Measurements from ENCODE around the gene VENTX.

The VENTX gene

GRCh38 chr10:133279326-133280226 is 41.9 kb downstream of the VENTX start:
- Histone ChIP-seq H3K36me3 (ENCODE audit: control insufficient read depth, insufficient read depth, low read length, severe bottlenecking) (peaks cover 49% of the 10 kb centered on the region), H3K27me3 (replicated peaks; ENCODE audit: control insufficient read depth, insufficient read depth, low read length) (peaks cover 8% of the 10 kb centered on the region), H3K4me1 (ENCODE audit: control insufficient read depth, insufficient read depth, low read length) (no peaks in the 10 kb centered on the region), H3K9ac (ENCODE audit: low read length) (no peak overlapping the region), H3K9me3 (ENCODE audit: control insufficient read depth, low read length) (no peaks in the 10 kb centered on the region), H3K4me3 (ENCODE audit: low read length) (no peak overlapping the region)
- no peak for DNase-seq (ENCODE audit: low read depth)

DNA sequence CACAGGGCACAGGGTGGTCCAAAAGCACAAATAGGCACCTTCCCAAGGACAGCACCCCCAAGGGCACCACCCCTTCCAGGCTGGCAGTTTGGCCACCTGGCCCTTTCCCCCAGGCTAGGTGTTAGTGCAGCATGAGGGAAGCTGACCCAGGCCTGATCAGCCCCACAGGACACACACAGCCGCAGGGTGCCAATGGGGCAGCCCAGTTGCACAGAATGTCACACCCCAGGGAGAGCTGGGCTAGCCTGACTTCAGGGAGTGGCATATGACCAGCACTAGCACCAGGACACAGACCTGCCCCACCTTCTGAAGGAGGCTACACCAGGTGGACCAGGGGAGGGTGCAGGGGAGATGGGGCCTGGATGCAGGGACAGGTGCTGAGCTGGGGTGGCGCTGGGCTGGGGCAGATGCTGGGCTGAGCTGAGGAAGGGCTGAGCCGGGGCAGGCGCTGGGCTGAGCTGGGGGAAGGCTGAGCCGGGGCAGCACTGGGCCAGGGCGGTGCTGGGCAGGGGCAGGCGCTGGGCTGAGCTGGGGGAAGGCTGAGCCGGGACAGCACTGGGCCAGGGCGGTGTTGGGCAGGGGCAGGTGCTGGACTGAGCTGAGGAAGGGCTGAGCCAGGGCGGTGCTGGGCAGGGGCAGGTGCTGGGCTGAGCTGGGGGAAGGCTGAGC is 42.9 kb downstream of the VENTX start:
- no peak for DNase-seq (ENCODE audit: low read depth)
- H3K4me1 ChIP-seq (ENCODE audit: control insufficient read depth, insufficient read depth, low read length) = no peaks in the 10 kb centered on the region
- peaks cover 58% of the 10 kb centered on the region for H3K36me3 ChIP-seq (ENCODE audit: control insufficient read depth, insufficient read depth, low read length, severe bottlenecking)
- H3K9ac ChIP-seq (ENCODE audit: low read length) = no peak overlapping the region
- peaks cover 8% of the 10 kb centered on the region for H3K27me3 ChIP-seq (replicated peaks; ENCODE audit: control insufficient read depth, insufficient read depth, low read length)
- no peak overlapping the region for H3K4me3 ChIP-seq (ENCODE audit: low read length)
- no peaks in the 10 kb centered on the region for H3K9me3 ChIP-seq (ENCODE audit: control insufficient read depth, low read length)

DNA sequence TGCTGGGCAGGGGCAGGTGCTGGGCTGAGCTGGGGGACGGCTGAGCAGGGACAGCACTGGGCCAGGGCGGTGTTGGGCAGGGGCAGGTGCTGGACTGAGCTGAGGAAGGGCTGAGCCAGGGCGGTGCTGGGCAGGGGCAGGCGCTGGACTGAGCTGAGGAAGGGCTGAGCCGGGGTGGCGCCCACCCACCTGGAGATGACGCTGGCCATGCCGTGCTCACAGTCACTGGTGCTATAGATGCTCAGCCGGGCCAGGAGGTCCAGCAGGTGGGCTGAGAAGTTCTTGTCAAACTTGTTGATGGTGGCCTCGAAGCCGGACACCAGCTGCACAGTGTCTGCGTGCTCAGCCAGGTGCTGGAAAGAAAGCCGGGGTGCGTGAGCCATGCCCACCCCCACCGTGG is 43.4 kb downstream of the VENTX start:
- Histone ChIP-seq H3K4me3 (ENCODE audit: low read length) (no peak overlapping the region), H3K4me1 (ENCODE audit: control insufficient read depth, insufficient read depth, low read length) (no peaks in the 10 kb centered on the region), H3K9me3 (ENCODE audit: control insufficient read depth, low read length) (no peaks in the 10 kb centered on the region), H3K27me3 (replicated peaks; ENCODE audit: control insufficient read depth, insufficient read depth, low read length) (peaks cover 4% of the 10 kb centered on the region), H3K9ac (ENCODE audit: low read length) (no peak overlapping the region), H3K36me3 (ENCODE audit: control insufficient read depth, insufficient read depth, low read length, severe bottlenecking) (peaks cover 64% of the 10 kb centered on the region)
- no peak for DNase-seq (ENCODE audit: low read depth)

DNA sequence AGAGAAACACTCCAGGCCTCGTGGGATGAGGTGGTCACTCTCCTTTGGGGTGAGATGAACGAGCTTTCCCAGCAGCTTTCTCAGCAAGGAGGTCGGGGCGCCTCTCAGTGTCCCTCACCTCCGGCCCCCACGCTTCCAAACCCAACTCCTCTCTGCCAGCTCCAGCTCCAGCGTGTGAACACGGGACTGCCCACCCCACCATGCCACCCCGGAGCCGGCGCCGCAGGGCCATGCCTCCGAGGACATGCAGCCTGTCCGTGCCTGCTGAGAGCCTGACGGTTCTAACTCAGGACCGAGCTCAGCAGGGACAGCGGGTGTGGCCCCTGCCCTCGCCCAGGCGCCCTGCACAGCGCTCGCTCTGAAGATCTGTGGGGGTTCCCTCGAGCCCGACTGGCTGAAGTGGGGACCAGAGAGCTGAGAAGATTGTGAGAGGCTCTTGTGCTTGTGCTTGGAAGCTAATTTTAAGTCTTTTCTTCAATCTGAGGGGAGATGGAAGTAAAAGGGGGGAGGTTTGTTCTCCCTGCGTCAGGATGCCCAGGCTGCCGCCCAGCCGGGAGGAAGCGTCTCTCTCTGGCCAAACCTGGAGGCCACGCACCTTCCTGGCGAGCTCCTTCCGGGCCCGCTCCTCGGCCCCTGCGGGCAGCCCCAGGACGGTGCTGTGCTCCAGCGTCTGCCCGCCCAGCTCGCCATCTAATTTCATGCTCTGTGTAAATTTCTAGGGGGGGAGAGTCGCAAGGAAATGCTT is 44.1 kb downstream of the VENTX start:
- H3K4me1 ChIP-seq (ENCODE audit: control insufficient read depth, insufficient read depth, low read length) = no peaks in the 10 kb centered on the region
- DNase-seq (ENCODE audit: low read depth) = no peak
- H3K27me3 ChIP-seq (replicated peaks; ENCODE audit: control insufficient read depth, insufficient read depth, low read length) = no peaks in the 10 kb centered on the region
- H3K4me3 ChIP-seq (ENCODE audit: low read length) = no peak overlapping the region
- peaks cover 71% of the 10 kb centered on the region for H3K36me3 ChIP-seq (ENCODE audit: control insufficient read depth, insufficient read depth, low read length, severe bottlenecking)
- no peak overlapping the region for H3K9ac ChIP-seq (ENCODE audit: low read length)
- H3K9me3 ChIP-seq (ENCODE audit: control insufficient read depth, low read length) = no peaks in the 10 kb centered on the region

- Histone ChIP-seq H3K4me1 (ENCODE audit: control insufficient read depth, insufficient read depth, low read length) (no peaks in the 10 kb centered on the region), H3K9ac (ENCODE audit: low read length) (no peak overlapping the region), H3K27me3 (replicated peaks; ENCODE audit: control insufficient read depth, insufficient read depth, low read length) (no peaks in the 10 kb centered on the region), H3K36me3 (ENCODE audit: control insufficient read depth, insufficient read depth, low read length, severe bottlenecking) (peaks cover 79% of the 10 kb centered on the region), H3K9me3 (ENCODE audit: control insufficient read depth, low read length) (no peaks in the 10 kb centered on the region), H3K4me3 (ENCODE audit: low read length) (no peak overlapping the region)
- no peak for DNase-seq (ENCODE audit: low read depth)
These were observed 45.3 kb downstream of the VENTX start for GRCh38 chr10:133282846-133283390.

DNA sequence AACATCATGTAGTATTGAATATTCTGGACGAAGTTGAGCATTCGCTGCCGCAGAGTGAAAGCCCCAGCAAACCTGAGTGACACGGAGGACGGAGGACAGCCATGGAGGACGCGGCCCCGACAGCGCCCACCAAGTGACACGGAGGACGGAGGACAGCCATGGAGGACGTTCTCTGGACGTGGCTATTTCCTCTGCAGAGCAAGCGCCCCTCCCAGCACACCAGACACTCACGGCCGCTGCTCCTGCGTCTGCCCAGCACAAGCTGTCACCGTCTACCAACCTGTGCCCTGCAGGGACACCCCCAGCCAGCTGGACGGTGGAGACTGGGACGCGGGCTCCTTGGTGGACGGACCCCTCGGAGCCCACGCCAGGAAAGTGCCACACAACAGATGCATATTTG is 46.3 kb downstream of the VENTX start:
- Histone ChIP-seq H3K9me3 (ENCODE audit: control insufficient read depth, low read length) (no peaks in the 10 kb centered on the region), H3K36me3 (ENCODE audit: control insufficient read depth, insufficient read depth, low read length, severe bottlenecking) (peaks cover 89% of the 10 kb centered on the region), H3K4me3 (ENCODE audit: low read length) (no peak overlapping the region), H3K9ac (ENCODE audit: low read length) (no peak overlapping the region), H3K4me1 (ENCODE audit: control insufficient read depth, insufficient read depth, low read length) (no peaks in the 10 kb centered on the region), H3K27me3 (replicated peaks; ENCODE audit: control insufficient read depth, insufficient read depth, low read length) (no peaks in the 10 kb centered on the region)
- no peak for DNase-seq (ENCODE audit: low read depth)

- no peaks in the 10 kb centered on the region for H3K9me3 ChIP-seq (ENCODE audit: control insufficient read depth, low read length)
- no peaks in the 10 kb centered on the region for H3K4me1 ChIP-seq (ENCODE audit: control insufficient read depth, insufficient read depth, low read length)
- DNase-seq (ENCODE audit: low read depth) = no peak
- H3K27me3 ChIP-seq (replicated peaks; ENCODE audit: control insufficient read depth, insufficient read depth, low read length) = no peaks in the 10 kb centered on the region
- no peak overlapping the region for H3K9ac ChIP-seq (ENCODE audit: low read length)
- H3K4me3 ChIP-seq (ENCODE audit: low read length) = no peak overlapping the region
- peaks cover 95% of the 10 kb centered on the region for H3K36me3 ChIP-seq (ENCODE audit: control insufficient read depth, insufficient read depth, low read length, severe bottlenecking)
These were observed 47.6 kb downstream of the VENTX start for GRCh38 chr10:133285217-133285616.

- H3K36me3 ChIP-seq (ENCODE audit: control insufficient read depth, insufficient read depth, low read length, severe bottlenecking) = peaks cover 92% of the 10 kb centered on the region
- H3K4me3 ChIP-seq (ENCODE audit: low read length) = no peak overlapping the region
- no peak for DNase-seq (ENCODE audit: low read depth)
- no peaks in the 10 kb centered on the region for H3K4me1 ChIP-seq (ENCODE audit: control insufficient read depth, insufficient read depth, low read length)
- no peak overlapping the region for H3K9ac ChIP-seq (ENCODE audit: low read length)
- H3K27me3 ChIP-seq (replicated peaks; ENCODE audit: control insufficient read depth, insufficient read depth, low read length) = no peaks in the 10 kb centered on the region
- no peaks in the 10 kb centered on the region for H3K9me3 ChIP-seq (ENCODE audit: control insufficient read depth, low read length)
These were observed 48.7 kb downstream of the VENTX start for GRCh38 chr10:133286366-133286765.

DNA sequence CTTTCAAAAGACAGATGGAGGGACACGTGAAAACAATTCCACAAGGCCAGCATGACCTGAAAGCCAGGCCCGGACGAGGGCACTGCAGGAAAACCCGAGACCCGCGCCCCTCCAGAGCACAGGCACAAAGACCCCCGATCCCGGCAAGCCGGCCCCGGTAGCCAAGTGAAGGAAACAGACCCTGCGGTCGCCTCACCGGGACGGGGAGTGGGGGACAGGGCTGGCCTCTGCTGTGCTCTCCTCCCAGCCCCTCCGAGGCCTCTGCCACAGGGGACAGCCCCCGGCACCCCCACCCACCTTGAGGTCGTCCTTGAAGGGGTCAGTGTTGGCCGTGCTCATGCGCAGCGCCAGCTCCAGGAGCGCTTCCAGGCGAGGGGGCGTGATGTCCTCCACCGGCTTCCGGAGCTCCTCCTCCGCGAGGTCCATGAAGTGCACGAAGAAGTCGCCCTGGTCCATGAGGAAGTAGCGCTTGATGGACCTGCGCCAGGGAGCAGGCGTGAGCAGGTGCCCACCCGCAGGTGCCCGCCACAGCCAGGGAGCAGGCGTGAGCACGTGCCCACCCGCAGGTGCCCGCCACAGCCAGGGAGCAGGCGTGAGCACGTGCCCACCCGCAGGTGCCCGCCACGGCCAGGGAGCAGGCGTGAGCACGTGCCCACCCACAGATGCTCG is 50.3 kb downstream of the VENTX start:
- Histone ChIP-seq H3K27me3 (replicated peaks; ENCODE audit: control insufficient read depth, insufficient read depth, low read length) (no peaks in the 10 kb centered on the region), H3K4me3 (ENCODE audit: low read length) (no peak overlapping the region), H3K4me1 (ENCODE audit: control insufficient read depth, insufficient read depth, low read length) (peaks cover 3% of the 10 kb centered on the region), H3K9me3 (ENCODE audit: control insufficient read depth, low read length) (no peaks in the 10 kb centered on the region), H3K9ac (ENCODE audit: low read length) (no peak overlapping the region), H3K36me3 (ENCODE audit: control insufficient read depth, insufficient read depth, low read length, severe bottlenecking) (peaks cover 86% of the 10 kb centered on the region)
- no peak for DNase-seq (ENCODE audit: low read depth)

DNA sequence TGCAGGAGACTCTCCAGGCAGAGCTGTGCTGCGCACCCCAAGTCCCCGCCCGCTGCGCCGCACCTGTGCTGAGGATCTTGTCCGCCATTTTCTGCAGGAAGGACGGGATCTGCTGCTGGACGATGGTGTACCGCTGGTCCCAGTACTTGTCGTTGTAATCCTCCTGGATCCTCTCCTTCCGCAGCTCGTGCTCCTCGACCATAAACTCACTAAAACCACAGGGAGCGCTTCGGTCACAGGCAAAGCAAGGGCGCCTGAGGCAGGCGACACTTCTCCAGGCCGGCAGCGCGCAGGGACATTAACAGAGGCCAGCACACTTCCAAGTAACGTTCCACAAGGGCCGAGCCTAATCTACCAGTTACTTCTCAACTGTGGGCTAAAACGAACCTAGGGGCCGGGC is 52.1 kb downstream of the VENTX start:
- no peaks in the 10 kb centered on the region for H3K9me3 ChIP-seq (ENCODE audit: control insufficient read depth, low read length)
- no peak overlapping the region for H3K9ac ChIP-seq (ENCODE audit: low read length)
- peaks cover 5% of the 10 kb centered on the region for H3K4me1 ChIP-seq (ENCODE audit: control insufficient read depth, insufficient read depth, low read length)
- no peaks in the 10 kb centered on the region for H3K27me3 ChIP-seq (replicated peaks; ENCODE audit: control insufficient read depth, insufficient read depth, low read length)
- H3K4me3 ChIP-seq (ENCODE audit: low read length) = no peak overlapping the region
- H3K36me3 ChIP-seq (ENCODE audit: control insufficient read depth, insufficient read depth, low read length, severe bottlenecking) = peaks cover 77% of the 10 kb centered on the region
- DNase-seq (ENCODE audit: low read depth) = no peak

Measured in adipocyte (in vitro differentiated cells).